Astrocyte of the spinal cord (primary cell): ENCODE measurements around the gene TTYH3.
A peak's percentile ranks its signal among the peaks of the same experiment; 100 is the strongest.

Source experiments
- DNase-seq: peaks from one replicate; pipeline ENCODE4 v3.0.0; 2011; ENCODE audit warnings: low read depth, low spot score
- H3K4me3 ChIP-seq: 2 replicates; pipeline ENCODE4 v1.5.1; 2011; ENCODE audit warnings: low read depth, mild to moderate bottlenecking, low read length, moderate library complexity
- CTCF ChIP-seq: IDR thresholded peaks from 2 replicates; pipeline ENCODE4 v1.5.1; 2012; ENCODE audit warnings: low read depth, mild to moderate bottlenecking, low read length, inconsistent platforms
- in situ Hi-C: cut with HindIII; loops from 2 replicates; pipeline ENCODE4 v1.10.0; 2017; ENCODE audit warnings: low sequenced_read_pairs

TTYH3 gene

GRCh38 chr7:2617325-2617905, 14.4 kb upstream of the TTYH3 start:
- H3K4me3 ChIP-seq, result no peak overlapping the region
- in situ Hi-C loops, result no loop called here
- no peak for TF ChIP-seq CTCF
- DNase-seq, result no peak

GRCh38 chr7:2619116-2619515, 12.7 kb upstream of the TTYH3 start:
- no peak overlapping the region for H3K4me3 ChIP-seq
- in situ Hi-C loops, result no loop called here
- peak; percentile 81 for DNase-seq
- TF ChIP-seq CTCF, result no peak

GRCh38 chr7:2621061-2621828, 10.5 kb upstream of the TTYH3 start:
- DNase-seq, result peak; percentile 65
- TF ChIP-seq CTCF, result no peak
- H3K4me3 ChIP-seq, result no peak overlapping the region
- in situ Hi-C loops, result no loop called here

GRCh38 chr7:2621948-2622640, 9.7 kb upstream of the TTYH3 start:
- in situ Hi-C loops, result no loop called here
- no peak for TF ChIP-seq CTCF

GRCh38 chr7:2622869-2623697, 8.7 kb upstream of the TTYH3 start:
- TF ChIP-seq CTCF, result no peak
- H3K4me3 ChIP-seq, result no peak overlapping the region
- in situ Hi-C loops, result no loop called here
- DNase-seq, result no peak

More at GRCh38 chr7:2621948-2622640, 9.7 kb upstream of the TTYH3 start:
- no peak for DNase-seq
- no peak overlapping the region for H3K4me3 ChIP-seq

- no peak for TF ChIP-seq CTCF
- no peak overlapping the region for H3K4me3 ChIP-seq
- in situ Hi-C loops, result no loop called here
- DNase-seq, result no peak
These were observed 8.1 kb upstream of the TTYH3 start for GRCh38 chr7:2623698-2624014.
